Hindlimb muscle (tissue), 1 donor: ENCODE data around the gene MOV10L1. TPM values are rescaled to one million over a fixed set of nuclear protein-coding genes. Genes with fewer than 3 reads are reported as not detected.
"Not testable (repeated sequence)": the region's sequence is repeated elsewhere in the genome, so short reads cannot be mapped to it uniquely, and the experiment has no call there.

Experiments
- DNase-seq: peaks from one replicate; pipeline ENCODE4 v3.0.0-alpha.2; 2013
- polyA plus RNA-seq: library from polyadenylated mRNA; unstranded; fragments of 120-200 nt; gene quantifications from one replicate; pipeline ENCODE4 v1.2.1, GENCODE V29; 2013; ENCODE audit not compliant: insufficient read length

Gene MOV10L1
- polyA plus RNA-seq, 1 donor: 0.58 TPM

DNA sequence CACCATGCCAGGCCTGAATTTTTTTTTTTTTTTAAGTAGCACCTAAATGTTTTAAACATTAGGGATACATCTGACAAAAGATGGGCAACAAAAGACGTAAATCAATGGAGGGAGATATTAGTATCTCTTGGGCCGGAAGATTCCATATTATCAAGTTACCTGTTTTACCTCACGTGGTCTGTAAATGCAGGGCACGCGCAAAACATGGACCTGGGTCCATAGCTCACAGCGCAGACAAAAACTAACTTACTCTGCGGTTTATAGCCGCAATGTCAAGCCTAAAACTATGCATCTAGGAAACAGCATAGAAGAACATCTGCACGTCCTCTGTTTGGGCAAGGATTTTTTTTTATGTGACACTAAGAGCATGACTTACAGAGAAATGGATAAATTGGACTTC, 49.2 kb downstream of the MOV10L1 start:
- DNase-seq: no peak

GRCh38 chr22:50139843-50140415, 50.1 kb downstream of the MOV10L1 start:
- DNase-seq: no peak

GRCh38 chr22:50140615-50141014, 50.8 kb downstream of the MOV10L1 start:
- DNase-seq: no peak

DNA sequence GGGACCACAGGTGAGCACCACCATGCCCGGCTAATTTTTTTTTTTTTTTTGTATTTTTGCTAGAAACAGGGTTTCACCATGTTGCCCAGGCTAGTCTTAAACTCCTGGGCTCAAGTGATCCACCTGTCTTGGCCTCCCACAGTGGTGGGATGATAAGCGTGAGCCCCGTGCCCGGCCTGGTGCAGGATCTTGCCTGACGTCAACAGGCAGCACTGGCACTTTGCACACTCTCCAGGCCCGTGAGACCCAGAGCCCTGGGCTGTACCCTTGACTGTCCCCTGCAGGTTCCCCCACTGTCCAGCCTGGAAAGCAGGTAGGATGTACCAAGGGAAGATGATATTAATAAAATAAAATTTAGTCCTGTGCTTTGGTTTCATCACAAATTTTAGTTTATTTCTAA, 51.7 kb downstream of the MOV10L1 start:
- no peak for DNase-seq

GRCh38 chr22:50141891-50142363, 52.1 kb downstream of the MOV10L1 start:
- DNase-seq: no peak

DNA sequence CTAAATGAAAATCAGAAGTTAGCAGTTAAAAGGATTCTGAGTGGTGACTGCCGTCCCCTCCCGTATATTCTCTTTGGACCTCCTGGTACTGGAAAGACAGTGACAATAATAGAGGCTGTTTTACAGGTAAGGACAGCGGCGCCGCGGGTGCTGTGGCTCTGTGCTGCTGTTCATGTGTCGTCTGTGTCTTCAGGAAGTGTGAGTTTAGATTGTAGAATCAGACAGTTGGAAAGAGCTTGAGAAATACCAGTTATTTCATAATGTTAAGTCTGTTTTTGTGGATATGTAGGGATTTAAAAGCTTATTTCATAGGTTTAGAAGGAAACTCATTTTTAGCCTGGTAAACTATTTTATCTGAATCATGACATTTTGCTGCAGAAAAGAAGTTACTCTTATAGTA, 53.3 kb downstream of the MOV10L1 start:
- DNase-seq: no peak

DNA sequence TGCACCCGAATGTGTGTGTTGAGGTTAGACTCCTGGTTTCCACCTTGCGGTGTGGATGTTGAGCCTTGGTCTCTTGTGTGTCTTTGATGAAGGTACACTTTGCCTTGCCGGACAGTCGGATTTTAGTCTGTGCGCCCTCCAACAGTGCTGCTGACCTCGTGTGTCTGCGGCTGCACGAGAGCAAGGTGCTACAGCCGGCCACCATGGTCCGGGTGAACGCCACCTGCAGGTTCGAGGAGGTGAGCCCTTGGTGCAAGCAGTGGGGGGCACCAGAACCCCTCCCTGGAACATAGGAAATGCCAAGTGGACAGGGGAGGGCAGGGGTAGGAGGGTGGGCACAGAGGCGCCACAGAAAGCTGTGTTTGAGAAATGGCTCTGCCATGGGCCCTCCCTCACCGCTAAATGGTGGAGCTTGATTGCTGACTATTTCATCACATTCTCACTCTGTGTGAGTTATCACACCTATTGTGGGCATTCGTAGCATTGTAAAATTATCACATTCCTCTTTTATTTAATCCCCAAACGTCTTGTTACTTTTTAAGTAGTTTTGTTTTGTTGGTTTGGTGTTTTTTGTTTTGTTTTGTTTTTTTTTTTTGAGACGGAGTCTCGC, 54.3 kb downstream of the MOV10L1 start:
- no peak for DNase-seq

DNA sequence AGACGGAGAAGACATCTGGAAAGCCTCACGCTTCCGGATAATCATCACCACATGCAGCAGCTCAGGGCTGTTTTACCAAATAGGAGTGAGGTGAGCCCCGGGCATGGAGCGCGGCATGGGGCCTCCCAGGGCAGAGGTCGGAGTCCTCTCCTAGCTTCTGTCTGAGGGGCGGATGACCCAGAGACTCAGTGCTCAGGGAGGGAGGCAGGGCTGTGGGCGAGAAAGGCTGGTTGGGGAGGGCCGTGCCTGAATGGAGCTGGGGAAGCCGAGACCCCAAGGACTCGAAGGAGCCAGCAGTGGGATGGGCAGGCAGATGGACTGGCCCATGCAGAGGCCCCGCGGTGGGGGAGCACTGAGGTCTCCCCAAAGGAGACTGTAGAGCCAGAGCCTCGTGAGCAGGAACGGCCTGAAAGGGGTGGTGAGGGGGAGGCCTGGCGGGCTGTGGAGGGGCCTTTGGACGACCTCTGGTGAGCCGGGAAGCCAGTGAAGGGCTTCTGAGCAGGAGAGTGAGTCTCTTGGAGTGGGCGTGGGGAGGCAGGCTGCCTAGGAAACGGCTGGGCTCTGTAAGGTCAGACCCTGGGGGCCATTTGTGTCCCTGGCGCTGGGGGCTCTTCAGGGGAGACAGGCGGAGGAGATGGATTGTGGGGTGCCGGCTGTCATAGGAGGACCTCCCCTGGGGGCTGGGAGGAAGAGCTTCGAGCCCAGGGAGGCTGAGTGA, 56.1 kb downstream of the MOV10L1 start:
- peak; percentile 62 for DNase-seq

- peak; percentile 79 for DNase-seq
These were observed 56.8 kb downstream of the MOV10L1 start for GRCh38 chr22:50146439-50147238.

GRCh38 chr22:50147258-50148165, 57.7 kb downstream of the MOV10L1 start:
- not testable (repeated sequence) for DNase-seq

DNA sequence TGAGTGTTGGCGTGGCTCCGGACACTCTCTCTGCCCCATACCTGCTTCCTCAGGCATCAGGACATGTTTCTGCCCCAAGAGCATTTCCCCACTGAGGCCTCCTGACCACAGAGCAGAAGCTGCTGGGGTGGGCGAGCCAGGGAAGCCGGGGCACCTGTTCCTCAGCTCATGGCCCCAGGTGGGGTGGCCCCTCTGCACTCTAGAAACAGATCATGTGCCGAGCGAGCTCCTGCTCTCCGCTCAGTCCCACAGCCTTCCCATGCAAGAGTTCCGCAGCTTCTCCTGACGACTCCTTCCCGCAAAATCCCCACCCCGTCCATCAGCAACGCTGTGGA, 58.3 kb downstream of the MOV10L1 start:
- DNase-seq: no peak

GRCh38 chr22:50148991-50149721, 59.4 kb downstream of the MOV10L1 start:
- no peak for DNase-seq

GRCh38 chr22:50150161-50151129, 60.6 kb downstream of the MOV10L1 start:
- no peak for DNase-seq

- no peak for DNase-seq
These were observed 62.0 kb downstream of the MOV10L1 start for GRCh38 chr22:50151571-50152537.

DNA sequence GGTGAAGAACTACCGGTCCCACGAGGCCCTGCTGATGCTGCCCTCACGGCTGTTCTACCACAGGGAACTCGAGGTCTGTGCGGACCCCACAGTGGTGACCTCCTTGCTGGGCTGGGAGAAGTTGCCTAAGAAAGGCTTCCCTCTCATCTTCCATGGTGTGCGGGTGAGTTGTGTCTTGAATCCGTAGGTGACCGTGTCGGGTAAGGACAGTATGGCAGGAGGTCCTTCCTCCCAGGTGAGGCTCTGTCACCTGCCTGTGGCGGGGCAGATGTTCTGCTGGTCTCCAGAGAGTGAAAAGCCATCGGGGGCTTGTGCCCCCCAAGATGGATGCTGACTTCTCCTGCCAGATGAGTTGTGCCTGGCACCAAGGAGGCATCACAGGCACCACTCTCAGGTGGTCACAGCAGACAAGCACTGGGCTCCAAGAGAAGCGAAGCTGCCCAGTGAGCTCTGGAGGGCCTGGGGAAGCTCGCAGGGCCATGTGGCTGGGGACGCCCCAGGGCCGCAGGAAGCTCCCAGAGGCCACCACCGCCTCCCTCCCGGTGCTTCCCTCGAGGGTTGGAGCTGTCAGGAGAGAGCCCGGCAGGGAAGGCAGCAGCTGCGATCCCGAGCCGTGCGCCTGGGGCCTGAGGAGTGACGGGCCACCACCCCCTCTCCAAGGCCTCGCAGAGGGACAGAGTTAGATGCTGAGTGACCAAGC, 63.4 kb downstream of the MOV10L1 start:
- DNase-seq: no peak

GRCh38 chr22:50153756-50154140, 63.9 kb downstream of the MOV10L1 start:
- DNase-seq: no peak

DNA sequence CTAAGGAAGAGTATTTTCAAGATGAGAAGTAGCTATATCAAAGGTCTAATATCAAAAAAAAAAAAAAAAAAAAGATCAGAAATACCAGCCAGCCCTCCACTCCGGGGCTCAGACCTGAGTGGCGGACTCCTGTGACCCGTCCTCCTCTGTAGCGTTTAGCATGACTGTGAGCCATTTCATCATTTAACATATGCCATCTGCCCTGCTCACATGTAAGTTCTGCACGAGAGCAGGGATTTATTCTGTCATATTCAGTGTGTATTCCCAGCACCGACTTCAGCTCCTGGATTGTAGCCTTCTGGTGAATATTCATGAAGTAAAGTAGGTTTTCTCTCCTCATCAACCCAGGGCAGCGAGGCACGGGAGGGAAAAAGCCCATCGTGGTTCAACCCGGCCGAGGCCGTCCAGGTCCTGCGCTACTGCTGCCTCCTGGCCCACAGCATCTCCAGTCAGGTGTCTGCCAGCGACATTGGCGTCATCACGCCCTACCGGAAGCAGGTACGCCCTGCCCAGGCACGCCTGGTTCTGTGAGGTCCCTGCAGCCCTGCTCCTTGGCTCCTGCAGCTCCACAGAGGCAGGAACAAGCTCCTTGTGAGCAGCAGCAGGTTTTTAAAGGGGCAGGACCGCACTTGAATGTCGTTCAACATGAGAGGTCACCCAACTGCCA, 68.0 kb downstream of the MOV10L1 start:
- no peak for DNase-seq

DNA sequence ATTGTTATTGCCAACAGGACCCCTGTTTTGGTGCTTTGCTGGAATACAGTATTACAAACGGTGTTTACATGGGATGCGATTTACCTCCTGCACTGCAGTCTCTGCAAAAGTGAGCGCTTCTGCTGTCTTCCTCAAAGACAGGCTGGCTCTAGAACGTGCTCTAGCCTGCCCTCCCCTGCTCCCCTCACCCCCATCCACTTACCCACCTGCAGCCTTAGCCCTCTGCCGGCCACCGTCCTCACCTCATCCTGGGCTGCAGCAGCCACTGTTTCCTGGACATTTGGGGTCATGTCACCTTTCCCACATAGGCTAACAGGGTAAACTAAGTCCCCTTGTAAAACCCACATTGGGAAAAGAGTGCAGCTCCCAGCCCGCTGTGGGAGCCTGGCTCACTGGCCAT, 71.1 kb downstream of the MOV10L1 start:
- DNase-seq: no peak
